ENCODE data around the gene ZNF532. TPM values are rescaled to one million over a fixed set of nuclear protein-coding genes. Genes with fewer than 3 reads are reported as not detected.

The ZNF532 gene
- total RNA-seq, 1 experiment from 2014 or later = 6.1 TPM

GRCh38 chr18:58967751-58968254 is 103.1 kb downstream of the ZNF532 start:
- DNase-seq (ENCODE audit: extremely low read depth, low read depth) = no peak

- no peak for DNase-seq (ENCODE audit: extremely low read depth, low read depth)
Measured at GRCh38 chr18:58970943-58971790, 106.5 kb downstream of the ZNF532 start.

GRCh38 chr18:58975296-58975695 is 110.6 kb downstream of the ZNF532 start:
- no peak for DNase-seq (ENCODE audit: extremely low read depth, low read depth)

- DNase-seq (ENCODE audit: extremely low read depth, low read depth) = no peak
Measured at GRCh38 chr18:58975781-58976180, 111.1 kb downstream of the ZNF532 start.

- DNase-seq (ENCODE audit: extremely low read depth, low read depth) = no peak
Measured at GRCh38 chr18:58977223-58977622, 112.5 kb downstream of the ZNF532 start.

- DNase-seq (ENCODE audit: extremely low read depth, low read depth) = no peak
Measured at GRCh38 chr18:58977801-58978200, 113.1 kb downstream of the ZNF532 start.

GRCh38 chr18:58978916-58979315 is 114.2 kb downstream of the ZNF532 start:
- no peak for DNase-seq (ENCODE audit: extremely low read depth, low read depth)

- no peak for DNase-seq (ENCODE audit: extremely low read depth, low read depth)
Measured at GRCh38 chr18:58979615-58980014, 114.9 kb downstream of the ZNF532 start.

GRCh38 chr18:58980991-58981390 is 116.3 kb downstream of the ZNF532 start:
- DNase-seq (ENCODE audit: extremely low read depth, low read depth) = no peak

- DNase-seq (ENCODE audit: extremely low read depth, low read depth) = no peak
Measured at GRCh38 chr18:58983260-58984155, 118.8 kb downstream of the ZNF532 start.

GRCh38 chr18:58988600-58988999 is 123.9 kb downstream of the ZNF532 start:
- DNase-seq (ENCODE audit: extremely low read depth, low read depth) = no peak

GRCh38 chr18:58989184-58989759 is 124.6 kb downstream of the ZNF532 start:
- no peak for DNase-seq (ENCODE audit: extremely low read depth, low read depth)

GRCh38 chr18:58990720-58991119 is 126.0 kb downstream of the ZNF532 start:
- no peak for DNase-seq (ENCODE audit: extremely low read depth, low read depth)

GRCh38 chr18:58991167-58991798 is 126.6 kb downstream of the ZNF532 start:
- no peak for DNase-seq (ENCODE audit: extremely low read depth, low read depth)

- DNase-seq (ENCODE audit: extremely low read depth, low read depth) = no peak
Measured at GRCh38 chr18:58992301-58993231, 127.9 kb downstream of the ZNF532 start.

- DNase-seq (ENCODE audit: extremely low read depth, low read depth) = no peak
Measured at GRCh38 chr18:58993260-58993659, 128.6 kb downstream of the ZNF532 start.

GRCh38 chr18:58995663-58996062 is 131.0 kb downstream of the ZNF532 start:
- DNase-seq (ENCODE audit: extremely low read depth, low read depth) = no peak

- DNase-seq (ENCODE audit: extremely low read depth, low read depth) = no peak
Measured at GRCh38 chr18:58996131-58996641, 131.5 kb downstream of the ZNF532 start.

GRCh38 chr18:58996696-58997095 is 132.0 kb downstream of the ZNF532 start:
- DNase-seq (ENCODE audit: extremely low read depth, low read depth) = no peak
